Left hindlimb (tissue), 1 donor: ENCODE results near the gene FGF12.

ENCODE experiments used
- DNase-seq: peaks from one replicate; pipeline ENCODE4 v3.0.0-alpha.2; 2018

Gene FGF12

DNA sequence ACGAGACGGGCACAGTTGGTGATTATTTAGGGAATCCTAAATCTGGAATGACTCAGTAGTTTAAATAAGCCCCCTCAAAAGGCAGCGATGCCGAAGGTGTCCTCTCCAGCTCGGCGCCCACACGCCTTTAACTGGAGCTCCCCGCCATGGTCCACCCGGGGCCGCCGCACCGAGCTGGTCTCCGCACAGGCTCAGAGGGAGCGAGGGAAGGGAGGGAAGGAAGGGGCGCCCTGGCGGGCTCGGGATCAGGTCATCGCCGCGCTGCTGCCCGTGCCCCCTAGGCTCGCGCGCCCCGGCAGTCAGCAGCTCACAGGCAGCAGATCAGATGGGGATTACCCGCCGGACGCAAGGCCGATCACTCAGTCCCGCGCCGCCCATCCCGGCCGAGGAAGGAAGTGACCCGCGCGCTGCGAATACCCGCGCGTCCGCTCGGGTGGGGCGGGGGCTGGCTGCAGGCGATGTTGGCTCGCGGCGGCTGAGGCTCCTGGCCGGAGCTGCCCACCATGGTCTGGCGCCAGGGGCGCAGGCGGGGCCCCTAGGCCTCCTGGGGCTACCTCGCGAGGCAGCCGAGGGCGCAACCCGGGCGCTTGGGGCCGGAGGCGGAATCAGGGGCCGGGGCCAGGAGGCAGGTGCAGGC lies 318.0 kb downstream of the FGF12 start:
- DNase-seq: peak; percentile 48

DNA sequence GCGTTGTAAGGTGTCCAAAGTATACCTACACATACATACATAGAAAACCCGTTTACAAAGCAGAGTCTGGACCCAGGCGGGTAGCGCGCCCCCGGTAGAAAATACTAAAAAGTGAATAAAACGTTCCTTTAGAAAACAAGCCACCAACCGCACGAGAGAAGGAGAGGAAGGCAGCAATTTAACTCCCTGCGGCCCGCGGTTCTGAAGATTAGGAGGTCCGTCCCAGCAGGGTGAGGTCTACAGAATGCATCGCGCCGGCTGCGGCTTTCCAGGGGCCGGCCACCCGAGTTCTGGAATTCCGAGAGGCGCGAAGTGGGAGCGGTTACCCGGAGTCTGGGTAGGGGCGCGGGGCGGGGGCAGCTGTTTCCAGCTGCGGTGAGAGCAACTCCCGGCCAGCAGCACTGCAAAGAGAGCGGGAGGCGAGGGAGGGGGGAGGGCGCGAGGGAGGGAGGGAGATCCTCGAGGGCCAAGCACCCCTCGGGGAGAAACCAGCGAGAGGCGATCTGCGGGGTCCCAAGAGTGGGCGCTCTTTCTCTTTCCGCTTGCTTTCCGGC lies 318.6 kb downstream of the FGF12 start:
- DNase-seq: peak; percentile 45

DNA sequence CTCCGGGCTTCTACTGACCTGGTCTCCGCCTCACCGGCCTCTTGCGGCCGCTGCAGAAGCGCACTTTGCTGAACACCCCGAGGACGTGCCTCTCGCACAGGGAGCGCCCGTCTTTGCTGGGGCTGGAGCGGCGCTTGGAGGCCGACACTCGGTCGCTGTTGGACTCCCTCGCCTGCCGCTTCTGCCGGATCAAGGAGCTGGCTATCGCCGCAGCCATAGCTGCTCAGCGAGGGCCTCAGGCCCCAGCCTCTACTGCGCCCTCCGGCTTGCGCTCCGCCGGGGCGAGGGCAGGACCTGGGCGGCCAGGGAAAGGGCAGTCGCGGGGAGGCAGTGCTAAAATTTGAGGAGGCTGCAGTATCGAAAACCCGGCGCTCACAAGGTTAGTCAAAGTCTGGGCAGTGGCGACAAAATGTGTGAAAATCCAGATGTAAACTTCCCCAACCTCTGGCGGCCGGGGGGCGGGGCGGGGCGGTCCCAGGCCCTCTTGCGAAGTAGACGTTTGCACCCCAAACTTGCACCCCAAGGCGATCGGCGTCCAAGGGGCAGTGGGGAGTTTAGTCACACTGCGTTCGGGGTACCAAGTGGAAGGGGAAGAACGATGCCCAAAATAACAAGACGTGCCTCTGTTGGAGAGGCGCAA lies 319.2 kb downstream of the FGF12 start:
- peak; percentile 41 for DNase-seq

DNA sequence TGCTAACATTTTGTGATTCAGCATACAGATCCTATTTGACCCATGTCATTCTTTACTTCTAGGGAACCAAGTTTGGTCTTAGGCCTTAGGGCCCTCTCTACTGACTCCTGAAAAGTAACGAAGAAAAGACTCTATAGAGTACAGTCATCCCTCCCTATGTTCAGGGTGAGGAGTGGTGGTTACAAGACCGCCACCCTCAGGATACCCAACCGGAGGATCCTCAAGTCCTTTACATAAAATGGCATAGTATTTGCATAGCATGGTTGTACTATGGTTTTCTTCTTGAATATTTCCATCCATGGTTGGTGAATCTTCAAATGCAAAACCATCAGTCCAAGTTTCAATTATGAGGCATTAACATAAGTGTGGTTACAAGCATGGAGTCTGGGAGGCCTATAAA lies 327.6 kb downstream of the FGF12 start:
- DNase-seq: no peak

DNA sequence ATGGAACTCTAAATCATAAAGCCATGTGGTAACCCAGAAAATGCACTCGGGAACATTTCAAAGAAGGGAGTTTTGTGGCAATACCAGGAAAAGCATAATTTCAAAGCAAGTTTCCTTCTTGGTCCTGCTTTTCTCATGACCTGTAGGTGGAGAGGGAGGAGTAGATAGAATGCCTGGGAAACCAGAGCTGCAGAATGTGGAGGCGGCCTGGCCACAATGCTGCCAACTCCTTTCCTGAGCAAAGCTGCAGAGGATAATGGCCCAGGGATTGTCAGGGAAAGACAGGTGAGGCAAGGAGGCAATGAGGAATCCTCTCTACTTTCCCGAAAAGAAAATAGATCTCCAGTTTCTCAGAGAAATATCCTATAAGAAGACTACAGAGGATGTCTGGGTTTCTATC lies 330.3 kb downstream of the FGF12 start:
- no peak for DNase-seq

DNA sequence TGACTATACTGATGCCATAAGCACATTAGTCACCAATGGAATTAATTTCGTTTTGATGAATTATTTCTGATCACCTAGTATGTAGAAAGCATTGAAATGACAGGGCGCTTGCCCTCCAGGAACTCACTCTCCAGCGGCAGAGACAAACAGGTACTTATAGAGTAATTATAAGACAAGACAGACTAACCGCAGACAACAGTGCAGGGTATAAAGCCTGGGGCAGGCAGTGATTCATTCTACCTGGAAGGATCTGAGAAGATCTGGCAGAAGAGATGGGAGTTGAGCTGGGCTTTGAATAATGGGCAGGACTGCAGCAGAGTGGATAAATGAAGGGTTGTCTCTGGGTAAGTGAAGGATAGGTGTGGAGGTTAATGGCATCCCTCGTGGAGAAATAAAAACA lies 331.8 kb downstream of the FGF12 start:
- no peak for DNase-seq

DNA sequence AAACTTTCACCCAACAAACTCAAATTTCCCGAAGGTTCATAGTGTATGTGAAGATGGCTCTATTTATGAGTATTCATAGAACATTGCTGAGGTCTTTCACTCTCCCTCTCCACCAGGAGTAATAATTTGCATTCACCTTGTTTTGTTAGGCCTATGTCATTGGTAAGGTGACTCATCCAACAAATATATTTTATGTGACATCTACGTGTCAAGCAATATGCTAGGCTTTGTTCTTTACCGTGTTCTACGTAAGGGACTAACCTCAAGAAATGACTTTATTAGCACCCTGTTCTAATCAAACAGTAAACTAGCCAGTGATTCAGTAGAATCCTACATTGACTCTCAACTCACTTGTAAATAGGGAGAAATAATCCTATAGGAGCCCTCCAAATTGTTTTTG lies 334.4 kb downstream of the FGF12 start:
- no peak for DNase-seq

DNA sequence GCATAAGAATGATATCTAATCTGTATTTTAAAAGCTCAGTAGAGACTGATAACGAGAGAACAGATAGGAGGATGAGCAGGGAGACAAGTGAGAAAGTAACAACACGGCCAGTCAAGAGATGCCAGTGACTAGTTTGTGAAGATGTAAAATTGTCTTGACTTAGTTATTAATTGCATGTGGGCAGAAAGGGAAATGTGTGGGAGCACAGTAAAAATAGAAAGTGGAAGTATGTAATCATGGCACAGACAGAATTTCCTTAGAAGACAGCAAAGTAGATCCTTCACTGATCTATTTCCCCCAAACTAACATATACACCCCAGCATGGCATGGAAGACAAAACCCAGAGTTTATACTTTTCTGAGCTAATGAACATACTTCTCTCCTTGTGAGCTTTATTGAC lies 344.5 kb downstream of the FGF12 start:
- DNase-seq: no peak

DNA sequence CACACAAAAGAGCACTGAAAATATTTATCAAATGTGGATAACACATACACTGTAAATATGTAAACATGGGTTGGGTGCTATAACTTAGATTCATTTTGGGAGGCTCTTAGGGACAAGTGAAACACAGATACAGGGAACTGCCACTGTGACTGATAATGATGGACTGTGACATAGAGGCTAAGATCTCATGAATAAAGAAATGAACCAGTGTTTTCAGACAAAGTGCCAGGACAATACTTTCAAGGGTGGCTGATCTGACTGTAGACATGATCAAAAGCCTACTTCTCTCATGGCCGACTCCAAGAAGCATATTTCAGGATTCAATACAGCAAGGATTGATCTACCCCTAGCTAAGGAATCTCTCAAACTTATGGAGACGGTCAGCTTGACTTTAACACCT lies 353.8 kb downstream of the FGF12 start:
- no peak for DNase-seq

DNA sequence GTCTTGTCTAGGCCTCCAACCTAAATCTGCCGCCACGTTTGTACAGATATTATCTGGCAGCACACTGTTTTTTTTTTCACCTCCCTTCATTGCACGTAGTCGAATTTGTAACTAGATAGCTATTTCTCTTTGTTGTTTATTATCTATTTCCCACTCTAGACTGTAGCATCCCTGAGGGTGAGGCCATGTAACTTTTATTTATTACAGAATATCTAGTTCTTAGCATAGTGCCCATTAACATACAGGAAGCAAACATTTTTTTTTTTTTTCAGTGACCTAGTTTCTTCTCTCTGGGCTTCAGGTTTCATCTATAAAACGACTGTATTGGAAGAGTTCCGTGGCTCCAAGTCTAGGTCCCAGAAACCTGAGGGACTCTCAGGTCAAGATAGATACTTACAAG lies 354.3 kb downstream of the FGF12 start:
- no peak for DNase-seq

DNA sequence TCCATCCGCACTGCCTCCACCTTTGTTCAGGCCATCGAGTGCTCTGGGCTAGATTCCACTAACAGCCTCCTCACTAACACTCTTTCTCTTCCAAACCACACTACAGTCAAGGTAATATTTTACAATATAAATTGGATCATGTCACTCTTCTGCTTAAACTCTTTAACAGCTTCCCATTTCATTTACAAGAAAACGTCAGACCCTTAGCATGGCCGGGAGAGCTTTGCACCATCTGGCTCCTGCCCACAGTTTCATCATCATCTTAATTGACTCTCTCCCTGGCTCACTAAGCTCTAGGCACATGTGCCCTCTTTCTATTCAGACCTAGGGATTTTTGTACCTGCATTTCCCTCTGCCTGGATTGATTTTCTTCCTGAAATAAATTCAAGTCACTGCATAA lies 354.7 kb downstream of the FGF12 start:
- DNase-seq: no peak

DNA sequence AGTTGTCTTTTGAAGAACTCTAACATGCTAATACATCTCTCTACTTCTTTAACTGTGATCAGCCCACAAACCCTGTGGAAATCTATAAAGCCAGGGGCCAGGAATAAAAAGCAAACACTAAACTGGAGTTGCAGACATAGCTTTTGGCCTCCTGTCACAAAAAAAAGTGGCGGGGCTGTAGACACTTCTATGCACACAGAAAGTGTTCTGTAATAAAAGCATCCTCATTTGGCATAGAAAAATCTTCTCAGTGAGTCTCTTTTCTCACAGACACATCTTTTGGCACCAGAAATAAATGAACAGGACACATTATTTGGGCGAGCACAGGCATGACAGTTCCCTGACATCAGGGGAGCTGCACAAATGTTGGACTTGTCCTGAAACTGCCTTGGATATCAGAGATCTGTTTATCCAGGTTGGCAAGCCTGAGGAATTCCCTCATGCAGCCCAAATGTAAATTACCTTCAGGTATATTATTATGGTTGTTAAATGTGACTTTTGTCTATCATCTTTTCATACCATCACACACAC lies 355.4 kb downstream of the FGF12 start:
- DNase-seq: no peak

DNA sequence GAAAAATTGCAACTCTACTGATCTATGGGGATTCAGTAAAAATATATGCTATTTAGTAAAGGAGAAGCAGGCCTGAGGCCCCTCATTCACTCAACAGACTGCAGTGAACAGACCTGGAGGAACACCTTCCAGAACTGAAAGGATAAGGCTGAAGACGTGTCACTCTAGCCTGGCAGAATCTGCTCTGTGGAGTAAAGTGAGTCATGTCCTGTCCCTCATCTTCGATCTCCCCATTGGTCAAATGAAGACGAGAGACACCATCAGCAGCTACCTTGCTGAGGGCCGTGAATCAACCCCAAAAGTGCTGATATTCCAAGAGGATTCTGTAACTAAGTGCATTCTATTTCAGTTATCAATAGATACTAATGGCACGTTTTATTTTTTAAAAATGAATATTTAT lies 359.7 kb downstream of the FGF12 start:
- DNase-seq: no peak

DNA sequence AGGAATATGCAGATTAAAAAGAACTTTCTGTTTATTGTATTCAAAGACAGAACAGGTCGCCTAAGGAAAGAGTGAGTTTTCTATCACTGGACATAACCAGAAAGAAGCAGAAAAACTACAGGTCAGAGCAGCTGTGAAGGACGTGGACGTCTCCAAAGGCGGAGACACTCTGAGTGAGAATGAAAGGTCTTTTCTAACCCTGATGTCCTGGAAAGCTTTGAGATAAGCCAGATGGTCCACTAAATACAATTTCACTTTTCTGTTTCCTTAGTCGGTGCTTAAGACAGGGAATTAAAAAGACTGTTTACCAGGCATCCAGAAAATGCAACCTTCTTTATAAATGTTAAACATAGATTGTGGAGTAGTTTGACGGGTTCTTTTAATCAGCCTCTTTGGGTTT lies 360.4 kb downstream of the FGF12 start:
- DNase-seq: no peak

DNA sequence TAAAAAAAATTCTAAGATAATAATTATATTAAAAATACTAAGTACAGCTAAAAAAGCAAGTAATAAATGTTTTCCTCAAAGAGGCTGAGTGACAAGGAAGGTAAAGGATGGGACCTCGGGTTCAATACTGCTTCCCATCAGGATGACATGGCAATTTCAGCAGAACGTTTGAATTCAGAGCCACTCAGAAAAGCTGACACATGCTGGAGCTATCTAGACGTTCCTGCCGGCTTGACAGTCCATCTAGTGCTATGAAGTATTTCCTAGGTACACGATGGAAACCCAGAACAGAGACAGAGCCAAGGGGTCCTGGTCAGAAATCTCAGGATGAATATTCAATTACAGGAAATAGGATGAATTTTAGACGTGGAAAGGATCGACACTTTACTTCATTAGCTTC lies 361.8 kb downstream of the FGF12 start:
- DNase-seq: no peak

DNA sequence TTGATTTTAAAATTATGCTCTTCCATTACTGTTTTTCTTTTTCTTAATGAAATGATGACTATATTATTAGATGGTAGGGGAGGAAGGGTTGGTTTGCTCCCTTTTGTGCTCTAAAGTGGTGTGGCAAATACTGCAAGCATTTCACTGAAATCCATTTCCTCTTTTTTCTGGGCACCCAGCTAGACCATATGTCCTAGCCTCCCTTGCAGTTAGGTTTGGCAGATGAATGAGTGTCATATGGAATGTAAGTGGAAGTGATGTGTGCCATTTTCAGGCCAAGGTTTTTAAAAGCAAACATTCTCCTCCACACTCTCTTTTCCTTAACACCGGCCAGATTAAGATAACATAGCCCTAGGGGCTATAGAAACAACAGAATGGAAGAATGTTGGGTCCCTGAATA lies 363.0 kb downstream of the FGF12 start:
- DNase-seq: no peak

DNA sequence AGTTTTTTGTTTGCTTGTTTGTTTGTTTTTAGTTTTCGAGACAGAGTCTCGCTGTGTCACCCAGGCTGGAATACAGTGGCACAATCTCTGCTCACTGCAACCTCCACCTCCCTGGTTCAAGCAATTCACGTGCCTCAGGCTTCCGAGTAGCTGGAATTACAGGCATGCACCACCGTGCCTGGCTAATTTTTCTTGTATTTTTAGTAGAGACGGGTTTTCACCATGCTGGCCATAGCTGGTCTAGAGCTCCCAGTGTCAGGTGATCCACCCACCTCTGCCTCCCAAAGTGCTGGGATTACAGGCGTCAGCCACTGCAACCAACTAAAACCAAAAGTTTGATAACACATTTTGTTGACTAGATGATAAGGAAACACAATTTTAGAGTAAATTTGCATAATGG lies 372.7 kb downstream of the FGF12 start:
- no peak for DNase-seq

DNA sequence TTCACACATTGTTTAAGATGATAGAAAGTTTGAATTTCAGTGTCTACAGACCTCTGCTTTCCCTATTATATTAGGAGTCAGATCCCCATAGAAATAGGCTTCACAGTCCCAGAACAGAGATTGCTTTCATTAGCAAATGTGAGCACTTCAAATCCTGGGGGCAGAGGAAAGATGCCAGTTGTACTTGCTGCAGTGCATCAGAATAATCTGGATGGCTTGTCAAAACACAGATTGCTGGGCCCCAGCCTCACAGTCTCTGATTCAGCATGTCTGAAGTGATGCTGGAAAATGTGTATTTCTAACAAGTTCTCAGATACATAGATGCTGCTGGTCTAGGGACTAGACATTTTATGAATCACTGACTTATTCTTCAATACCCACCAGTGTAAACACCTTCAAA lies 375.2 kb downstream of the FGF12 start:
- no peak for DNase-seq

DNA sequence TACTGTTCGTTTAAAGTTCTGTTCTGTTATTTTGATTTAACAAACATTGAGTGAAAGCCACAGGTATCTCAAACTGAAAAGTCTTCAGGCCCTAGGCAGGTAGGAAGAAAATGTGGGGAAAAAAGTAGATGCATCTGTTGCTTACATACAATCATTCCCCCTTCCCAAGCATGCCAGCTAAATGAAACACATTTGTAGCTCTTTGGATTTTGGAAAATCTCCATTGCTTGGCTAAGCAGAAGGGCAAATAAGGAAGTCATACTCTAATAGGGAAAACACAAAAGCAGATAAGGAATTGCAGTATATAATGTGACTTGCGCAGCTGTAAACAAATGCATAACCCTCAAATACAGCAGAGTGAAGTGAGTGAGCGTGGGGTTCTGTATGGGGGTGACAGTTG lies 375.9 kb downstream of the FGF12 start:
- no peak for DNase-seq

DNA sequence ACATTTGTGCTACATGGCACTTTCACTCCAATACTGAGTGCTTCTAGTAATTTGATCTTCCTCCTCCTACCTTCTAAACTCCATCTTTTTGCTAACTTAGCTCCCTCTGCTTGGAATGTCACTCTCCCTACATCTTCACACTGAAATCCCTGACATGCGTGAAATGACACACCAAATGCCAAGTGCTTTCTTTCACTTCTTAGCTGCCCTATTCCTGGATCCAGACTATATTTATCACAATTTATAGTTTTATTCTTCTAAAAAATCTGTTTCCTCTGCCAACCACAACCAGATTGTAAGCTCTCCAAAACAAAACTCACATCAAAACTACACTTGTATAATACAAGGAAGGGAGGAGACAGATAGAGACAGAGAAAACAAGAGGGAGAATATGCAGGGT lies 387.3 kb downstream of the FGF12 start:
- no peak for DNase-seq

DNA sequence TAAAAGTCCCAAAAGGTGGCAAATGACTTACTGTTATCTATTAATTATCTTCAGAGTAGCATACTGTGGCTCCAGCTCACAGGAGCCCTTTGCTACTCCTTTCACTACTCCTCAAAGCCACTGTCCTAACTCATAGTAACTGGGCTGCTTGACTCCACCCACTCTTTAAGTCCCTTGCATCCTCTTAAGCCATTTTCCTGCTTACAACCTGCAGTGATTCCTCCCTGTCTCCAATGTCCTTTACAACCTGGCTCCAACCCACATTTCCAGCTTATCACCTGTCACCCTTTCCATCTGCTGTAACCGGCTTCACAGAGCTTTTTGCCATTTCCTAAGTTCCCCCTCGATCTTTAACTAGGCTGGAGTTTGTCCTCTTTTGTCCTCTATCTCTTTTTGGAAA lies 388.1 kb downstream of the FGF12 start:
- DNase-seq: no peak

DNA sequence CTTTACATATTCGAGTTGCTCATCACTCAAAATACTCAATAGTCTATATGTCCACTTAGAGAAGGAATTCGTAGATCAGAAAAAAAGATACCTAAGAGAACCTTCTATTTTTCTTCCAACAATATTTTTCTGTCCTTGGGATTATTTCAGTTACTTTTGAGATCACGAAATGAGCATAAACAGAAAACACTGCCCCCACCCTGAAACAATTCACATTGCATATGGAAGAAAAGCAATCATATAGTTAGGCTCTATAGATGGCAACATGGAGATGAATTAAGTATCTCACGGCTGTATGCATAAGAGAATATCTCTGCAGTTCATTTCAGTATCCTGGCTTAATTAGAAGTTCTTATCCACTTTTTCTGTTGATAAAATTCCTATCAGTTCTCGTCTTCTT lies 391.1 kb downstream of the FGF12 start:
- DNase-seq: no peak

DNA sequence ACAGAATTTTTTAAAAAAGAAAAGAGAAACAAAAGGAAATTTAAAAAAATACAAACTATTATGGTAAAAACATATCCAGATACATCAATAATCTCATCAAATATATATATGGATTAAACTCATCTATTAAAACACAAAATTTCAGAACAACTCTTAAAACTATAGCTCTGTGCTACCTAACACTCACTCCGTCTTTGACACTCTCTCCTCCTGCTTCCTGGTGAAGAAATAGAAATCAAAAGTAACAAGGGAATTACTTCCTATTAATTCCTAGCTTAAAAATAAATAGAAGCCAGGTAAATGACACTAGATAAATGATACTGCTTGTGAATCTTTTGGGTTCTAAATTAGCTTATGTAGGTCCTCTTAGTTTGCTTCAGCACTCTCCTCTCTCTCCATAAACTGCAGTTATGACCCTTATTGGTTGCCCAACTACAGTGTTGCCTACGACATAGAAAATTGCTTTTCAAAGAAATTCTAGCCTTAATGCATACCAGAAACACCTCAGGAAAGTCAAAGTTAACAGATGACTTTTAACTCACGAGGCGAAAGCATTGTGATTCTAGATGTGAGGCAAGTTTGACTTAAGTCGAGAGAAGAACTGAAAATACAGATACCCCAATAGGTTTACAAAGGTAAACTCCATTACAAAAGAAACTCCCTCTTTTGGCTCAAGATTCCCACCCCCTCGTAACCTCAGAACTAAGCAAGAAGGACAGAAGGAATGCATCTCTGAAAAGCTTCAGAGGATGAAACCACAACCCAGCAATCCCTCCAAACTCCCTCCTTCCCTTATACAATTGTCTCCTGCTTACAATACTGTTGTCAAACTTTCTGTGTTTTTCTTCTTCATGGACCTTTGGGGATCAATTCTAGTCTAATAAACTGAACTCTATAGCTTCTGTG lies 394.7 kb downstream of the FGF12 start:
- no peak for DNase-seq
